Spleen (tissue), 7 donors: Measurements from ENCODE around the gene ARHGEF10L.

ENCODE experiments used
- POLR2A ChIP-seq, 3 donors: fragments of 450-650 bp; IDR thresholded peaks; one replicate each; pipeline ENCODE4 v1.5.1; 2017; ENCODE audit warnings: antibody characterized with exemption in 3 of 3, mild to moderate bottlenecking in 1 of 3
- TF ChIP-seq, protein P1 (sequence below), 11 experiments: fragments of 200-600 bp in 7 of 11; fragments of 450-650 bp in 4 of 11; sonication (generic) in 4 of 11; IDR thresholded peaks in 8 of 11; conservative IDR thresholded peaks in 3 of 11; 1 replicate in 7 of 11; 2 replicates in 4 of 11; pipeline versions ENCODE4 v1.4.0 to v1.8.0; 2016 to 2021; ENCODE audit warnings: antibody characterized with exemption in 11 of 11, inconsistent platforms in 4 of 11, mild to moderate bottlenecking in 1 of 11
- donor health status: DM: no; HTN: no; CAD: no; lungs with moderate emphysema.
- donor health status: DM: no; HTN: no; CAD: no.
- donor health status: DM: no; HTN: no; CAD: no.

DNA sequence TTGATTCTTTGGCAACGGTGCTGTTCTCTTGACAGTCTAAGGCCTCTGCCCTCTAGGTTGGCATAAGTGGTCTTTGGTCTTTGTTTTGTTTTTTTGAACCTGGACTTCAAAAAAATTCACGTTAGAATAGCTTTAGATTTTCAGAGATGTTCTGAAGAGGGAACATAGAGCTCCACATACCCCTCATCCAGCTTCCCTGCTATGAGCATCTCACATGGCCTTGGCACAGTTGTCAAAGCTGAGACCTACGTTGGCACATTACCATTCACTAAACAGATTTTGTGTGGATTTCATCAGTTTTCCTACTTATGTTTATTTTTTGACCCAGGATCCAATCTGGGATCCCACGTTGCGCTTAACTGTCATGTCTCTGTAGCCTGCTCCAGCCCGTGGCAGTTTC is 60.8 kb downstream of the ARHGEF10L start:
- TF ChIP-seq, protein P1, sequence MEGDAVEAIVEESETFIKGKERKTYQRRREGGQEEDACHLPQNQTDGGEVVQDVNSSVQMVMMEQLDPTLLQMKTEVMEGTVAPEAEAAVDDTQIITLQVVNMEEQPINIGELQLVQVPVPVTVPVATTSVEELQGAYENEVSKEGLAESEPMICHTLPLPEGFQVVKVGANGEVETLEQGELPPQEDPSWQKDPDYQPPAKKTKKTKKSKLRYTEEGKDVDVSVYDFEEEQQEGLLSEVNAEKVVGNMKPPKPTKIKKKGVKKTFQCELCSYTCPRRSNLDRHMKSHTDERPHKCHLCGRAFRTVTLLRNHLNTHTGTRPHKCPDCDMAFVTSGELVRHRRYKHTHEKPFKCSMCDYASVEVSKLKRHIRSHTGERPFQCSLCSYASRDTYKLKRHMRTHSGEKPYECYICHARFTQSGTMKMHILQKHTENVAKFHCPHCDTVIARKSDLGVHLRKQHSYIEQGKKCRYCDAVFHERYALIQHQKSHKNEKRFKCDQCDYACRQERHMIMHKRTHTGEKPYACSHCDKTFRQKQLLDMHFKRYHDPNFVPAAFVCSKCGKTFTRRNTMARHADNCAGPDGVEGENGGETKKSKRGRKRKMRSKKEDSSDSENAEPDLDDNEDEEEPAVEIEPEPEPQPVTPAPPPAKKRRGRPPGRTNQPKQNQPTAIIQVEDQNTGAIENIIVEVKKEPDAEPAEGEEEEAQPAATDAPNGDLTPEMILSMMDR (IDR thresholded peaks at IDR 0.05 in 8 of 11, conservative IDR thresholded peaks at IDR 0.05 in 3 of 11) = no peak
- no peak for TF ChIP-seq POLR2A (IDR thresholded peaks at IDR 0.05)
